Keratinocyte (primary cell): ENCODE measurements around the gene NRIP2. TPM values are rescaled to one million over a fixed set of nuclear protein-coding genes. Genes with fewer than 3 reads are reported as not detected.

Source experiments
- DNase-seq: peaks from one replicate; pipeline ENCODE4 v3.0.0-alpha.2; 2011; ENCODE audit warnings: low read depth, missing footprints, low spot score
- FAIRE-seq: peaks from 2 replicates; lab custom pipeline; 2011; peaks lifted over from hg19 to GRCh38; lab: Jason Lieb, UNC
- H2AFZ ChIP-seq: 2 replicates; pipeline ENCODE4 v1.6.0; 2012; ENCODE audit warnings: low read length, control low read depth, inconsistent platforms; ENCODE audit not compliant: control insufficient read depth
- H3K27ac ChIP-seq: 2 replicates; pipeline ENCODE4 v1.5.1; 2011; ENCODE audit warnings: low read length; ENCODE audit not compliant: control insufficient read depth, insufficient read depth
- H3K27me3 ChIP-seq: 3 replicates; pipeline ENCODE4 v1.6.0; 2011; ENCODE audit warnings: low read length; ENCODE audit not compliant: control insufficient read depth, insufficient read depth; ENCODE audit errors: extremely low read depth
- H3K36me3 ChIP-seq, 2 experiments: 2 replicates in 1 of 2; 3 replicates in 1 of 2; pipeline ENCODE4 v1.5.1; 2011; ENCODE audit warnings: low read length in 2 of 2, mild to moderate bottlenecking in 1 of 2; ENCODE audit not compliant: control insufficient read depth in 2 of 2, insufficient read depth in 2 of 2; ENCODE audit errors: extremely low read depth in 1 of 2
- H3K4me1 ChIP-seq: 3 replicates; pipeline ENCODE4 v1.5.1; 2011; ENCODE audit warnings: low read length; ENCODE audit not compliant: control insufficient read depth, insufficient read depth; ENCODE audit errors: extremely low read depth
- H3K4me2 ChIP-seq: 3 replicates; pipeline ENCODE4 v1.6.0; 2011; ENCODE audit warnings: low read depth, low read length; ENCODE audit not compliant: control insufficient read depth, insufficient read depth; ENCODE audit errors: extremely low read depth
- H3K4me3 ChIP-seq, 3 experiments: fragments of 200-600 bp in 1 of 3; sonication (generic) in 1 of 3; 2 replicates in 2 of 3; 3 replicates in 1 of 3; pipeline ENCODE4 v1.5.1; 2011 to 2016; ENCODE audit warnings: low read length in 3 of 3, mild to moderate bottlenecking in 3 of 3, control low read depth in 2 of 3, inconsistent platforms in 1 of 3, low read depth in 1 of 3, mixed read lengths in 1 of 3, mixed run types in 1 of 3, moderate library complexity in 1 of 3; ENCODE audit not compliant: control insufficient read depth in 2 of 3, insufficient read depth in 2 of 3; ENCODE audit errors: extremely low read depth in 1 of 3
- H3K79me2 ChIP-seq: 2 replicates; pipeline ENCODE4 v1.6.0; 2012; ENCODE audit warnings: low read length; ENCODE audit not compliant: control insufficient read depth, insufficient read depth
- H3K9ac ChIP-seq: 3 replicates; pipeline ENCODE4 v1.6.0; 2011; ENCODE audit warnings: low read length; ENCODE audit not compliant: control insufficient read depth, insufficient read depth; ENCODE audit errors: extremely low read depth
- H3K9me1 ChIP-seq: 3 replicates; pipeline ENCODE4 v1.6.0; 2011; ENCODE audit warnings: low read length; ENCODE audit not compliant: control insufficient read depth, insufficient read depth; ENCODE audit errors: extremely low read depth
- H3K9me3 ChIP-seq: 2 replicates; pipeline ENCODE4 v1.5.1; 2012; ENCODE audit warnings: low read depth, low read length; ENCODE audit not compliant: control insufficient read depth
- H4K20me1 ChIP-seq: 3 replicates; pipeline ENCODE4 v1.6.0; 2011; ENCODE audit warnings: low read length; ENCODE audit not compliant: control insufficient read depth, insufficient read depth; ENCODE audit errors: extremely low read depth
- EZH2 ChIP-seq: IDR thresholded peaks from one replicate; pipeline ENCODE4 v1.6.1; 2012; ENCODE audit warnings: inconsistent platforms, mild to moderate bottlenecking, low read length, moderate library complexity
- dilution Hi-C: fragments of 300-500 bp; cut with MboI; formaldehyde crosslinking; loops from one replicate; pipeline ENCODE4 v1.7.0; 2020; ENCODE audit warnings: low sequenced_read_pairs; ENCODE audit not compliant: extremely low pct_ligation_motif_present
- polyA plus RNA-seq, 5 experiments: library from polyadenylated mRNA; depleted of rRNA in 3 of 5; stranded (reverse) in 3 of 5; stranded (forward) in 1 of 5; unstranded in 1 of 5; fragments of >200 nt; gene quantifications; 1 replicate in 1 of 5; 2 replicates in 3 of 5; 3 replicates in 1 of 5; pipeline versions ENCODE4 v1.2.1 to v1.2.3, GENCODE V29; 2011 to 2012; ENCODE audit warnings: missing spikeins in 2 of 5, low read depth in 1 of 5, low replicate concordance in 1 of 5
- TF ChIP-seq, protein P1 (sequence below), 3 experiments: IDR thresholded peaks in 1 of 3; conservative IDR thresholded peaks in 1 of 3; optimal IDR thresholded peaks in 1 of 3; 2 replicates in 2 of 3; 3 replicates in 1 of 3; pipeline versions ENCODE3 to v1.5.1; 2011; ENCODE audit warnings: low read length in 3 of 3, mild to moderate bottlenecking in 3 of 3, moderate library complexity in 2 of 3, control low read depth in 1 of 3, inconsistent platforms in 1 of 3; ENCODE audit not compliant: insufficient read depth in 2 of 3; ENCODE audit errors: extremely low read depth in 1 of 3

The NRIP2 gene
- polyA plus RNA-seq, 1 donor (not counting 4 experiments of a cell fraction or from before 2014, with no cell fraction given): not detected

DNA sequence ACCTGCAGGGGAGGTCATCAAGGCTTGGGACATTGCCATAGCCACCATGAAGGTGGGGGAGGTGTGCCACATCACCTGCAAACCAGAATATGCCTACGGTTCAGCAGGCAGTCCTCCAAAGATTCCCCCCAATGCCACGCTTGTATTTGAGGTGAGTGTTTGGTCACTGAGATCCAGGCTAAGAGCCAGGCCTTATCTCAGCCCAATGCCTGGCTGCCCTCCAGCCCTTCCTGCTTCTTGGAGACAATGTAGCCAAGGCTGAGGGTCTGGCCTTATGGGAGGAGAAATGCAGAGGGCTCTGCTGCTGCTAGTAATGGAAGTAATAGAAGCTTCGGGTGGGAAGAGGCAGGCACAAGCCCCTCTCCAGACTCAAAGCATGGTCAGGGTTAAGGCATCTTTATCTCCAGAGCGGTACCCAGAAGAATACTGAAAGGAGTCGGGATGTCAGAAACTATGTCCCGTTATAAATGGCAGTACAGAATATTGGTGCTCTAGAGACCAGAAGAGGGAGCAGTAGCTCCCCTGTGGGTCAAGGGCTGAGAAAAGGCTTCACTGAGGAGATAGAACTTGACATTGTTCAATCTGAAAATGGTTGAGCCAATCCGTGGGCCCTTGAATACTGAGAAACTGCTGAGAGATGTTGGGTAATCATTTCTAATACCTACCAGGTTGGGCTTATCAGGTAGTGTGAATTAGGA lies 37.0 kb downstream of the NRIP2 start:
- Histone ChIP-seq H3K9me1 (no peaks in the 10 kb centered on the region), H3K27me3 (peaks cover 7% of the 10 kb centered on the region), H3K9me3 (no peaks in the 10 kb centered on the region), H3K4me3 (no peak overlapping the region), H4K20me1 (peaks cover 15% of the 10 kb centered on the region), H2AFZ (no peak overlapping the region), H3K9ac (no peak overlapping the region), H3K4me1 (peaks cover 31% of the 10 kb centered on the region), H3K27ac (no peak overlapping the region), H3K79me2 (peaks cover 34% of the 10 kb centered on the region), H3K4me2 (no peak overlapping the region), H3K36me3 (peaks cover 39 to 50% of the 10 kb centered on the region in 2 experiments)
- TF ChIP-seq EZH2: no peak
- TF ChIP-seq, protein P1, sequence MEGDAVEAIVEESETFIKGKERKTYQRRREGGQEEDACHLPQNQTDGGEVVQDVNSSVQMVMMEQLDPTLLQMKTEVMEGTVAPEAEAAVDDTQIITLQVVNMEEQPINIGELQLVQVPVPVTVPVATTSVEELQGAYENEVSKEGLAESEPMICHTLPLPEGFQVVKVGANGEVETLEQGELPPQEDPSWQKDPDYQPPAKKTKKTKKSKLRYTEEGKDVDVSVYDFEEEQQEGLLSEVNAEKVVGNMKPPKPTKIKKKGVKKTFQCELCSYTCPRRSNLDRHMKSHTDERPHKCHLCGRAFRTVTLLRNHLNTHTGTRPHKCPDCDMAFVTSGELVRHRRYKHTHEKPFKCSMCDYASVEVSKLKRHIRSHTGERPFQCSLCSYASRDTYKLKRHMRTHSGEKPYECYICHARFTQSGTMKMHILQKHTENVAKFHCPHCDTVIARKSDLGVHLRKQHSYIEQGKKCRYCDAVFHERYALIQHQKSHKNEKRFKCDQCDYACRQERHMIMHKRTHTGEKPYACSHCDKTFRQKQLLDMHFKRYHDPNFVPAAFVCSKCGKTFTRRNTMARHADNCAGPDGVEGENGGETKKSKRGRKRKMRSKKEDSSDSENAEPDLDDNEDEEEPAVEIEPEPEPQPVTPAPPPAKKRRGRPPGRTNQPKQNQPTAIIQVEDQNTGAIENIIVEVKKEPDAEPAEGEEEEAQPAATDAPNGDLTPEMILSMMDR (optimal IDR thresholded peaks at IDR 0.05 in 1 of 3, IDR thresholded peaks at IDR 0.05 in 1 of 3, conservative IDR thresholded peaks at IDR 0.05 in 1 of 3; ENCODE audit: extremely low read depth in 1 of 3, insufficient read depth in 2 of 3, low read length in 3 of 3): peak in 1 of 3 experiments; percentile 12
- dilution Hi-C loops: no loop called here
- FAIRE-seq: no peak
- DNase-seq: no peak

DNA sequence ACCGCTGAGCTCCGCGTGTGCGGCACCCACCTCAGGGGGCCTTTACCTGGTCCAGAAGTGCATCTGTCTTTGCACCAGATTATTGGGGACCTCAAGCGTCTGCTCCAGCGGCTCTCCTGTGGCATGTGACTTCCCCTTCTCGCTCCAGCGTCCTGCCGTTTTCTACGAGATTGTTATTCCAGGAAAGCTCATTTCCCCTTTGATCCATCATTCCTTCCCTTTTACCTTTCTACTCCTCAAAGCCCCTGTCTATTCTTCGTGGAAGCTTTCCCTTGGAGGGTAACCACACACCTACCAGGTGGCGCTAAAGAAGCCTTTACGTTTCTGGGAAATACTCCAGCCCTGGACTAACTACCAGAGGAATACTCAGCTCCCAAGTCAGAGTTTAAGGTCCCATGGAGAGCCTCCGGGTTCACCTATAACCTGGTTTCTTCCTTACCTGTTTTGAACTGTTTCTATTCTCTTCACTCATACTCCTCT lies 38.6 kb downstream of the NRIP2 start:
- peaks cover 33 to 41% of the 10 kb centered on the region in 2 experiments for H3K36me3 ChIP-seq
- H3K9me1 ChIP-seq: no peaks in the 10 kb centered on the region
- H3K9me3 ChIP-seq: no peaks in the 10 kb centered on the region
- H3K27ac ChIP-seq: peak overlapping the region; percentile 5
- TF ChIP-seq EZH2: no peak
- TF ChIP-seq, protein P1 (optimal IDR thresholded peaks at IDR 0.05 in 1 of 3, IDR thresholded peaks at IDR 0.05 in 1 of 3, conservative IDR thresholded peaks at IDR 0.05 in 1 of 3; ENCODE audit: extremely low read depth in 1 of 3, insufficient read depth in 2 of 3, low read length in 3 of 3): peak; percentile 20 to 37 (median 28)
- peak overlapping the region; percentile 97 for H3K4me2 ChIP-seq
- H3K9ac ChIP-seq: peak overlapping the region; percentile 81
- peaks cover 34% of the 10 kb centered on the region for H3K79me2 ChIP-seq
- peak overlapping the region; percentile 62 for H2AFZ ChIP-seq
- H3K27me3 ChIP-seq: peaks cover 7% of the 10 kb centered on the region
- peaks cover 31% of the 10 kb centered on the region for H3K4me1 ChIP-seq
- H4K20me1 ChIP-seq: peaks cover 15% of the 10 kb centered on the region
- dilution Hi-C loops: no loop called here
- FAIRE-seq (peak; percentile 43), DNase-seq (no peak)
- peak overlapping the region; percentile 72 to 92 (median 88) for H3K4me3 ChIP-seq
